Gastrocnemius medialis (tissue), 4 donors: ENCODE data around the gene PRKN.

ENCODE experiments used
- POLR2A ChIP-seq, 2 donors: fragments of 450-650 bp; IDR thresholded peaks; one replicate each; pipeline ENCODE4 v1.6.1; 2017; ENCODE audit warnings: antibody characterized with exemption in 2 of 2, mild to moderate bottlenecking in 2 of 2, moderate library complexity in 2 of 2
- TF ChIP-seq, protein P1 (sequence below), 5 experiments: fragments of 450-650 bp in 3 of 5; fragments of 200-600 bp in 2 of 5; sonication (generic) in 2 of 5; IDR thresholded peaks in 4 of 5; conservative IDR thresholded peaks in 1 of 5; 1 replicate in 4 of 5; 2 replicates in 1 of 5; pipeline ENCODE4 v1.5.1; 2016 to 2019; ENCODE audit warnings: antibody characterized with exemption in 5 of 5, mild to moderate bottlenecking in 3 of 5, moderate library complexity in 3 of 5

DNA sequence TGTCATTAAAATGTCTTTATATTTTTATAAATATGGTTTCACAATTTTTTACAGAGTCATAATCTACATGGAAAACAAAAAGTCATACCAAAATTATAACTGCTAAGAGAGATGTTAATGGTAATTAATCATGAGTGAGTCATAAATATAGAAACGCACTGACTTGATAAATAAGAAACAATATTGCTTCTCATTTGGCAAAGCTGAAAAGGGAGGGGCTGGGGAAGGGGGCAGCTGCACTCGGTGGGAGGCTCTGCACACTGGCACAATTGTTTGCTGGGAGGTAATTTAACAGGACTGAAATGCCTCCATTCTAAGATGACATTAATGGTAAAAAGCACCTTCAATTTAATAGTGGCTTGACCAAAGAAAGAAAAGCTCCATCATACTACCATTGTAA lies 1320.5 kb downstream of the PRKN start:
- TF ChIP-seq, protein P1, sequence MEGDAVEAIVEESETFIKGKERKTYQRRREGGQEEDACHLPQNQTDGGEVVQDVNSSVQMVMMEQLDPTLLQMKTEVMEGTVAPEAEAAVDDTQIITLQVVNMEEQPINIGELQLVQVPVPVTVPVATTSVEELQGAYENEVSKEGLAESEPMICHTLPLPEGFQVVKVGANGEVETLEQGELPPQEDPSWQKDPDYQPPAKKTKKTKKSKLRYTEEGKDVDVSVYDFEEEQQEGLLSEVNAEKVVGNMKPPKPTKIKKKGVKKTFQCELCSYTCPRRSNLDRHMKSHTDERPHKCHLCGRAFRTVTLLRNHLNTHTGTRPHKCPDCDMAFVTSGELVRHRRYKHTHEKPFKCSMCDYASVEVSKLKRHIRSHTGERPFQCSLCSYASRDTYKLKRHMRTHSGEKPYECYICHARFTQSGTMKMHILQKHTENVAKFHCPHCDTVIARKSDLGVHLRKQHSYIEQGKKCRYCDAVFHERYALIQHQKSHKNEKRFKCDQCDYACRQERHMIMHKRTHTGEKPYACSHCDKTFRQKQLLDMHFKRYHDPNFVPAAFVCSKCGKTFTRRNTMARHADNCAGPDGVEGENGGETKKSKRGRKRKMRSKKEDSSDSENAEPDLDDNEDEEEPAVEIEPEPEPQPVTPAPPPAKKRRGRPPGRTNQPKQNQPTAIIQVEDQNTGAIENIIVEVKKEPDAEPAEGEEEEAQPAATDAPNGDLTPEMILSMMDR (IDR thresholded peaks at IDR 0.05 in 4 of 5, conservative IDR thresholded peaks at IDR 0.05 in 1 of 5), result no peak
- TF ChIP-seq POLR2A (IDR thresholded peaks at IDR 0.05), result no peak
